ENCODE data around the gene MATN3. TPM values are rescaled to one million over a fixed set of nuclear protein-coding genes. Genes with fewer than 3 reads are reported as not detected.

Gene MATN3
- total RNA-seq, 2 experiments from 2014 or later: not detected

DNA sequence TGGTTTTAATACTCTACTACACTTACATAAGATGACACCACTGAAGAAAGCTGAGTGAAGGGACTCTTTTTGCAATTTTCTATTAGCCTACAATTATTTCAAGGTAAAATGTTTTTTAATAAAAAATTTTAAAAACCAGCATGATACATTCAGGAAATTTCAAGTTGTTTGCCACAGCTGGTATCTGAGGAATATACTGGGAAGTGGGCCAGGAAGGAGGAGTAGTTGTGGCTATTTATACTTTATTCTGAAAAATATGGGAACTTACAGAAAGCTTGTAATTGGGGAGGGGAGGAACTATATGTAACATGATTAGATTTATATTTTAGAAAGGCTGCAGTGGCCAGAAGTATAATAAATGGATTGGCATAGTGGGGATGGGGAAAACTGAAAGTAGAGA is 63.4 kb downstream of the MATN3 start:
- ATAC-seq: no peak
- no peak overlapping the region for H3K27ac Mint-ChIP-seq
- peaks cover 10% of the 10 kb centered on the region for H3K36me3 Mint-ChIP-seq (ENCODE audit: low read depth)
- DNase-seq: no peak
- POLR2A ChIA-PET: interaction anchor here (0.5 kb wide), 1 partner anchor 37 kb away, joined by 3 read pairs; no protein-coding TSS in a partner anchor
- no peak overlapping the region for H3K4me3 Mint-ChIP-seq
- no peaks in the 10 kb centered on the region for H3K9me3 Mint-ChIP-seq
- TF ChIP-seq CTCF (IDR thresholded peaks at IDR 0.05): no peak
- intact Hi-C loops (cut with micrococcal nuclease): no loop called here
- CTCF ChIA-PET: no interaction called here
- H3K27me3 Mint-ChIP-seq: no peaks in the 10 kb centered on the region
- H3K4me1 Mint-ChIP-seq (ENCODE audit: low read depth): no peaks in the 10 kb centered on the region

DNA sequence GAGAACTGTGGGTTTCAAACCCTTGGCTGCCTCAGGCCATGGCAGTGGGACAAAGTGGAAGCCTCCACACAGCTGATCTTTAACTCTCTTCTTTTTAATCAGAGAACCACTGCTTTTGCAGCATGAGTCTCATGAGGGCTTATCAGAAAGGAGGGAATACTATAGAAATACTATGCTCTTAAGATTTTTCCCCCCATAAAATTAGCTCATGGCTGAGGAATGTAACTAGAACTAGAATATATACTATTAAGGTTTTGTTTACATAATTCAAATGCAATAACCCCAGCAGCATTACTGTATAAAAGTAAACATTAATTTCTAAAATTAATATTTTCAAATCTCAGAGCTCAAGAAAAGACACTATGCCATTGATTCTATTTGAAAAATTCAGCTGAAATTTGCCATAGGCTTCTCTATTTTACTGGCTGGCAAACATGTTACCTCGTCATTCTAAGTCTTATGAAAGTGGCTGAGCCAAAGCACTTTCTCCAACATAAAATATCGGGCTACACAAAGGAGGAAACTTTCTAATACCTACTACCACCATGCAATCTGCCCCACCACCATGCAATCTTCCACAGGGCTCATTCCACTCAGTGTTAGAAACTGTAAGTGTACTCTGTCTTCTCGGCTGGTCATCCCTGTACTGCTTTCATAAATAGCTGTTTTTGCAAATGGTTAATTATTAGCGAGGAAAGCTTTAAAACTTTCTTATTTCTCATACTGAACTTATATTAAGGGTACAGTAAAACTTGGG is 65.1 kb downstream of the MATN3 start:
- intact Hi-C loops (cut with micrococcal nuclease): no loop called here
- ATAC-seq (no peak), DNase-seq (no peak)
- H3K9me3 Mint-ChIP-seq: no peaks in the 10 kb centered on the region
- ChIA-PET CTCF (interaction anchor here (1.2 to 1.3 kb wide), 2 partner anchors 8 to 10 kb away, joined by 3 to 6 read pairs; no protein-coding TSS in a partner anchor), POLR2A (interaction anchor here (0.6 to 0.8 kb wide), 2 partner anchors 43 to 1496 kb away, joined by 3 to 4 read pairs; no protein-coding TSS in a partner anchor)
- no peak for TF ChIP-seq CTCF (IDR thresholded peaks at IDR 0.05)
- H3K27me3 Mint-ChIP-seq: no peaks in the 10 kb centered on the region
- H3K36me3 Mint-ChIP-seq (ENCODE audit: low read depth): peaks cover 9% of the 10 kb centered on the region
- no peak overlapping the region for H3K4me3 Mint-ChIP-seq
- H3K27ac Mint-ChIP-seq: no peak overlapping the region
- H3K4me1 Mint-ChIP-seq (ENCODE audit: low read depth): no peaks in the 10 kb centered on the region

GRCh38 chr2:19944205-19944845 is 68.1 kb downstream of the MATN3 start:
- no peak overlapping the region for H3K27ac Mint-ChIP-seq
- CTCF ChIA-PET: no interaction called here
- no peak for ATAC-seq

DNA sequence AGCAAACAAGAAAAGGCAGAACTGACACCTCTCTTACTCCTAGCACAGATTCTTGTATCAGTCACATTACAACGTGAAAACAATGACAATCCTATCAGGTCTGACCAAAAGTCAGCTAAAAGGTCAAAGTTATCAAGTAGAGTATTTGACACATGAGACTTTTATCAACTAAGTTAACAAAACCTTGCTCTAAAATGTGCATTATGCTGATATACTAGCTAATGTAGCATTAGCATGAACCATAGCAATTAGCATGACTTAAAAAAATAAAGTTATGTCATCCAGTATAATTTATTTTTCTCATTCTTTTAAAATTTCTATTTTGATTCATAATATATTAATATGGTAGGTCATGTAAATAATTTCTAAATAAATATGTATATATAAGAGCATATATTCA is 69.3 kb downstream of the MATN3 start:
- no peak overlapping the region for H3K4me3 Mint-ChIP-seq
- no peaks in the 10 kb centered on the region for H3K27me3 Mint-ChIP-seq
- ChIA-PET CTCF (no interaction called here), POLR2A (no interaction called here)
- no peak for TF ChIP-seq CTCF (IDR thresholded peaks at IDR 0.05)
- H3K4me1 Mint-ChIP-seq (ENCODE audit: low read depth): no peaks in the 10 kb centered on the region
- H3K36me3 Mint-ChIP-seq (ENCODE audit: low read depth): peaks cover 10% of the 10 kb centered on the region
- H3K9me3 Mint-ChIP-seq: no peaks in the 10 kb centered on the region
- H3K27ac Mint-ChIP-seq: no peak overlapping the region
- no peak for DNase-seq
- no peak for ATAC-seq
- intact Hi-C loops (cut with micrococcal nuclease): no loop called here

More at GRCh38 chr2:19944205-19944845, 68.1 kb downstream of the MATN3 start:
- no peak for TF ChIP-seq CTCF (IDR thresholded peaks at IDR 0.05)
- POLR2A ChIA-PET: interaction anchor here (1.2 kb wide), 1 partner anchor 122 kb away, joined by 5 read pairs; no protein-coding TSS in a partner anchor
- no peaks in the 10 kb centered on the region for H3K4me1 Mint-ChIP-seq (ENCODE audit: low read depth)
- H3K4me3 Mint-ChIP-seq: no peak overlapping the region
- intact Hi-C loops (cut with micrococcal nuclease): no loop called here
- peaks cover 7% of the 10 kb centered on the region for H3K36me3 Mint-ChIP-seq (ENCODE audit: low read depth)
- no peaks in the 10 kb centered on the region for H3K9me3 Mint-ChIP-seq
- H3K27me3 Mint-ChIP-seq: no peaks in the 10 kb centered on the region
- no peak for DNase-seq

DNA sequence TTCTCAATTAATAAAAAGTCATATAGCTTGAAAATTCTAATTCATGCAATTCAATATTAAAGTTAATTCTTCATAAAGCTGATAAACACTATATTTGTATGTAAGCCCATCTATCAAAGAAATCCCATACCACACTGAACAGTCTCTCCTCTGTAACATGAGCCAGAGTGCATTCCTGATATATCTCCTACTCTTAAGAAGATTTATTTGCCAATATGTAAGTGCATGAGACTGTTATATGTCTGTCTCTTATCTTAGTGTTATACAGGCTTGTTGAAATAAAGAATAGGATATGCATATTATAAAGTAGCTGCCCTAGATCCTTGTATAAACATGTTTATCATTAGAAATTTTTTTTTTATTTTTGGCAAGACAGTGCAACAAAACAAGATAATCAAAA is 70.3 kb downstream of the MATN3 start:
- Mint-ChIP-seq H3K27me3 (no peaks in the 10 kb centered on the region), H3K9me3 (no peaks in the 10 kb centered on the region), H3K4me1 (ENCODE audit: low read depth) (no peaks in the 10 kb centered on the region), H3K4me3 (no peak overlapping the region), H3K27ac (no peak overlapping the region), H3K36me3 (ENCODE audit: low read depth) (peaks cover 9% of the 10 kb centered on the region)
- DNase-seq (no peak), ATAC-seq (no peak)
- ChIA-PET CTCF (interaction anchor here (1.3 kb wide), 1 partner anchor 73 kb away, joined by 6 read pairs; no protein-coding TSS in a partner anchor), POLR2A (no interaction called here)
- intact Hi-C loops (cut with micrococcal nuclease): no loop called here
- TF ChIP-seq CTCF (IDR thresholded peaks at IDR 0.05): no peak

All from activated CD8-positive, alpha-beta T cell treated with anti-CD3 and anti-CD28 coated beads for 36 hours (primary cell).